K562 treated with DMSO at 1 percent for 4 hours (cell line): ENCODE results near the gene RAB35. TPM values are rescaled to one million over a fixed set of nuclear protein-coding genes. Genes with fewer than 3 reads are reported as not detected.

Experiments used
- total RNA-seq: library from RNA; unstranded; fragments of 300-600 nt; gene quantifications from 2 replicates; pipeline ENCODE4 v1.2.3, GENCODE V29; 2022; ENCODE audit not compliant: insufficient read depth

Gene RAB35
- 45.3 and 52.3 TPM in 2 replicates for total RNA-seq

DNA sequence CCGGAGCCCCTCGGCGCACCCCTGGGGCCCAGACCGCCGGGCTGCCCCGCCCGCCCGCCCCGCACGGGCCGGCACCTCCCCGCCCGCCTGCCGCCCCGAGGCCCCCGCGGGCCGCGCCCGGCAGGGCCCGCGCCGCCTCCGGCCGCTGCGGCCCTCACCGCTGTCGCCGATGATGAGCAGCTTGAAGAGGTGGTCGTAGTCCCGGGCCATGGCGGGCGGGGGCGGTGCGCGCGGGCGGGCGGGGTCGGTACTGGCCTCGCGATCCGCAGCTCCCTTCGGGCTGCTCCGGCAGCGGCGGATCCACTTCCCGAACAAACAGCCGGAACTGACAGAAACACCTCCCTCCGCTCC is at the start of gene RAB35:
Gene RAB35 (minus strand): TSS at position 313 of the 351 bp plus-strand sequence. CDS start 103 bp downstream, at position 210.

Other genes with a start within 250 kb of the RAB35 start
- 24.9 and 44.8 TPM in 2 replicates for gene CIT, start 239.4 kb downstream of the RAB35 start, total RNA-seq
- gene BICDL1, start 127.5 kb downstream of the RAB35 start, total RNA-seq = 0.97 and 3.1 TPM in 2 replicates
- gene GCN1, start 78.0 kb upstream of the RAB35 start, total RNA-seq = 54.9 and 72.9 TPM in 2 replicates
- 8,456 and 8,934 TPM in 2 replicates for gene RPLP0, start 84.4 kb upstream of the RAB35 start, total RNA-seq
- gene PXN, start 149.0 kb upstream of the RAB35 start, total RNA-seq = 72.4 and 72.8 TPM in 2 replicates
- not detected in 2 replicates for gene RNU4-2, start 175.2 kb upstream of the RAB35 start, total RNA-seq
- gene RNU4-1, start 176.5 kb upstream of the RAB35 start, total RNA-seq = not detected in 2 replicates
- gene SIRT4, start 185.6 kb upstream of the RAB35 start, total RNA-seq = 3.1 and 5.5 TPM in 2 replicates
- gene PLA2G1B, start 211.0 kb upstream of the RAB35 start, total RNA-seq = not detected in 2 replicates